IPS-20b (cell line): ENCODE results near the gene KLK12.
"Not testable (repeated sequence)": the region's sequence is repeated elsewhere in the genome, so short reads cannot be mapped to it uniquely, and the experiment has no call there.

ENCODE experiments used
- H3K27ac ChIP-seq: one replicate; pipeline ENCODE4 v1.5.1; 2013; ENCODE audit warnings: low read length
- H3K27me3 ChIP-seq: 2 replicates; pipeline ENCODE4 v1.6.1; 2013; ENCODE audit warnings: mild to moderate bottlenecking, low read length, inconsistent platforms; ENCODE audit not compliant: insufficient read depth
- H3K36me3 ChIP-seq: 2 replicates; pipeline ENCODE4 v1.6.1; 2013; ENCODE audit warnings: low read depth, mild to moderate bottlenecking, inconsistent platforms, low read length, moderate library complexity; ENCODE audit not compliant: insufficient read depth
- H3K4me1 ChIP-seq: 2 replicates; pipeline ENCODE4 v1.6.1; 2013; ENCODE audit warnings: mild to moderate bottlenecking, control low read depth, inconsistent platforms, low read length, moderate library complexity; ENCODE audit not compliant: insufficient read depth
- H3K4me3 ChIP-seq: 2 replicates; pipeline ENCODE4 v1.5.1; 2013; ENCODE audit warnings: mild to moderate bottlenecking, low read length, inconsistent platforms
- H3K9ac ChIP-seq: 2 replicates; pipeline ENCODE4 v1.6.1; 2013; ENCODE audit warnings: low read depth, mild to moderate bottlenecking, inconsistent platforms, low read length, moderate library complexity
- H3K9me3 ChIP-seq: 2 replicates; pipeline ENCODE4 v1.6.1; 2013; ENCODE audit warnings: mild to moderate bottlenecking, low read depth, low read length, inconsistent platforms; ENCODE audit not compliant: insufficient read depth

Gene KLK12

DNA sequence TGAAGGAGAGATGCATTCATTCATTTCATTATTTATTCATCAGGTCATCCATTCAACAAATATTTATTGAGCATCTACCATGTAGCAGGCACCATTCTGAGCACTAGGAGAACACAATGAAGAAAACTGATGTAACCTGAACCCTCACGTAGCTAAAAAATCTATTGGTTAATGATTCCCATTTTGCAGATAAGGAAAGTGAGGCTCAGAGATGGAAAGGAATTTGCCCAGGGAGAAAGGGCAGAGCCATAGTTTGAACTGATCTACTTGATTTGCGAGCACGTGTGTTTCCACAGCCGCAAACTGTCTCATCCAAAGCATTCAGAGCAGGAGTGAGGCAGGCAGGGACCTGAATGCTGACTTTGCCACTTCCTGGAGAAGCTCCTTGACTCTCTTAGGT is 36.1 kb downstream of the KLK12 start:
- no peak overlapping the region for H3K4me3 ChIP-seq
- no peak overlapping the region for H3K27ac ChIP-seq
- H3K9ac ChIP-seq = no peak overlapping the region
- peaks cover 3% of the 10 kb centered on the region; the same call in 1 of the 2 replicates for H3K4me1 ChIP-seq
- no peaks in the 10 kb centered on the region for H3K36me3 ChIP-seq
- 0 out of 2 replicates have a peak, but pooled peaks cover 4% of the 10 kb centered on the region for H3K27me3 ChIP-seq
- H3K9me3 ChIP-seq = peaks cover 3% of the 10 kb centered on the region

- Histone ChIP-seq H3K27me3 (0 out of 2 replicates have a peak, but pooled peaks cover 4% of the 10 kb centered on the region), H3K36me3 (no peaks in the 10 kb centered on the region), H3K9me3 (peaks cover 3% of the 10 kb centered on the region), H3K27ac (no peak overlapping the region), H3K4me1 (peaks cover 3% of the 10 kb centered on the region; the same call in 1 of the 2 replicates), H3K9ac (no peak overlapping the region), H3K4me3 (no peak overlapping the region)
Measured at GRCh38 chr19:50998061-50998460, 36.7 kb downstream of the KLK12 start.

- Histone ChIP-seq H3K36me3 (no peaks in the 10 kb centered on the region), H3K9ac (no peak overlapping the region), H3K27me3 (peaks cover 7% of the 10 kb centered on the region; the same call in 1 of the 2 replicates), H3K27ac (no peak overlapping the region), H3K4me3 (no peak overlapping the region), H3K9me3 (peaks cover 3% of the 10 kb centered on the region), H3K4me1 (no peaks in the 10 kb centered on the region)
Measured at GRCh38 chr19:50994129-50994528, 40.7 kb downstream of the KLK12 start.

- Histone ChIP-seq H3K27me3 (peaks cover 18% of the 10 kb centered on the region), H3K36me3 (no peaks in the 10 kb centered on the region), H3K4me3 (no peak overlapping the region), H3K9ac (no peak overlapping the region), H3K4me1 (no peaks in the 10 kb centered on the region), H3K9me3 (peaks cover 6% of the 10 kb centered on the region), H3K27ac (no peak overlapping the region)
Measured at GRCh38 chr19:50992666-50993035, 42.2 kb downstream of the KLK12 start.

DNA sequence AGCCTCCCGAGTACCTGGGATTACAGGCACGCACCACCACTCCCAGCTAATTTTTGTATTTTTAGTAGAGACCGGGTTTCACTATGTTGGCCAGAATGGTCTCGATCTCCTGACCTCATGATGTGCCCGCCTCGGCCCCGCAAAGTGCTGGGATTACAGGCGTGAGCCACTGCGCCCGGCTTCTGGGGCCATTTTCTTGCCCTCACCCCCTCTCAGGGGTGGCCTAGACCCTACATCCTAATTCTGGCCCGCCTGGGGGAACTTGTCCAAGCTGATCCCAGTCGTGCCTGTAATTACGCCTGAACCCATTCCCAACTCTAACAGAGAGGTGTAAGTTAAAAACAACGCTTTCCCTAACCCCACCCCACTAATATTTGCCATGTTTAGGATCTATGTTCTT is 50.4 kb downstream of the KLK12 start:
- peaks cover 21% of the 10 kb centered on the region for H3K27me3 ChIP-seq
- H3K4me3 ChIP-seq, H3K27ac ChIP-seq, H3K4me1 ChIP-seq, H3K36me3 ChIP-seq, H3K9ac ChIP-seq, H3K9me3 ChIP-seq: not testable (repeated sequence)

GRCh38 chr19:50983625-50984292 is 51.0 kb downstream of the KLK12 start, which contains the start of gene KLK7:
TSS of gene KLK7 (minus strand) at chr19:50983917. CDS start at chr19:50982399, 1,518 bp downstream.
- Histone ChIP-seq H3K36me3 (no peaks in the 10 kb centered on the region), H3K27ac (no peak within 1 kb of the TSS), H3K9ac (no peak within 1 kb of the TSS), H3K4me3 (peak within 1 kb of the TSS; percentile 55; the same call in 1 of the 2 replicates), H3K27me3 (peaks cover 20% of the 10 kb centered on the region), H3K4me1 (no peaks in the 10 kb centered on the region), H3K9me3 (peaks cover 2% of the 10 kb centered on the region; the same call in 1 of the 2 replicates)

DNA sequence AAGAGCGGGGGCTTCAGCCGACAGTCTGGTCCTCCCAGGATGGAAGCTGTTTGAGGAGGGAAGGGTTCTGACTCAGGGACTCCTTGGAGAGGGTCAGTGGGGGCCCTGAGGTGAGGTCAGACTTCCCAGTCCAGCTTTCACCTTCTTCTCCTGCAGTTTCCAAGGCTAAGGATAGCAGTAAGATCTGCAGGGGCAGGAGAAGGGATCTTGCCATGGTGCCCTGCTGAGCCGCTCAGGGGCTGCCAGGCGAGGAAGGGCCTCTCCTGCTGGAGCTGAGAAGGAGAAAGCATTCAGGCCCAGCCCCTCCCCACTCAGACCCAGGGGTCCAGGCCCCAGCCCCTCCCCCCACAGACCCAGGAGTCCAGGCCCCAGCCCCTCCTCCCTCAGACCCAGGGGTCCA is 52.6 kb downstream of the KLK12 start:
- Histone ChIP-seq H3K4me3 (no peak overlapping the region), H3K27ac (no peak overlapping the region), H3K27me3 (peaks cover 7% of the 10 kb centered on the region; the same call in 1 of the 2 replicates), H3K36me3 (no peaks in the 10 kb centered on the region), H3K9me3 (peaks cover 3% of the 10 kb centered on the region; the same call in 1 of the 2 replicates), H3K9ac (no peak overlapping the region), H3K4me1 (no peaks in the 10 kb centered on the region)

- H3K4me1 ChIP-seq = no peaks in the 10 kb centered on the region
- H3K4me3 ChIP-seq = no peak overlapping the region
- no peak overlapping the region for H3K9ac ChIP-seq
- H3K36me3 ChIP-seq = no peaks in the 10 kb centered on the region
- H3K27ac ChIP-seq = no peak overlapping the region
- peaks cover 5% of the 10 kb centered on the region; the same call in 1 of the 2 replicates for H3K9me3 ChIP-seq
- H3K27me3 ChIP-seq = peaks cover 7% of the 10 kb centered on the region; the same call in 1 of the 2 replicates
Measured at GRCh38 chr19:50981587-50982146, 53.1 kb downstream of the KLK12 start.

GRCh38 chr19:50980208-50980607 is 54.6 kb downstream of the KLK12 start:
- H3K9me3 ChIP-seq = peaks cover 5% of the 10 kb centered on the region; the same call in 1 of the 2 replicates

GRCh38 chr19:50979758-50980157 is 55.0 kb downstream of the KLK12 start:
- H3K4me3 ChIP-seq = no peak overlapping the region
- H3K4me1 ChIP-seq = no peaks in the 10 kb centered on the region
- peaks cover 5% of the 10 kb centered on the region; the same call in 1 of the 2 replicates for H3K9me3 ChIP-seq
- H3K27me3 ChIP-seq = peaks cover 7% of the 10 kb centered on the region; the same call in 1 of the 2 replicates
- no peak overlapping the region for H3K27ac ChIP-seq
- H3K36me3 ChIP-seq = no peaks in the 10 kb centered on the region
- H3K9ac ChIP-seq = no peak overlapping the region

More at GRCh38 chr19:50980208-50980607, 54.6 kb downstream of the KLK12 start:
- Histone ChIP-seq H3K27ac (no peak overlapping the region), H3K27me3 (peaks cover 7% of the 10 kb centered on the region; the same call in 1 of the 2 replicates), H3K36me3 (no peaks in the 10 kb centered on the region), H3K4me1 (no peaks in the 10 kb centered on the region), H3K9ac (no peak overlapping the region), H3K4me3 (no peak overlapping the region)
